GM21786 (cell line): ENCODE data around the gene NDC1.
"Not testable (repeated sequence)": the region's sequence is repeated elsewhere in the genome, so short reads cannot be mapped to it uniquely, and the experiment has no call there.

Source experiments
- ATAC-seq: cut with Tn5 transposase; IDR thresholded peaks from one replicate; pipeline ENCODE4 v1.9.1; 2021; ENCODE audit not compliant: unreplicated experiment

Gene NDC1, protein sequence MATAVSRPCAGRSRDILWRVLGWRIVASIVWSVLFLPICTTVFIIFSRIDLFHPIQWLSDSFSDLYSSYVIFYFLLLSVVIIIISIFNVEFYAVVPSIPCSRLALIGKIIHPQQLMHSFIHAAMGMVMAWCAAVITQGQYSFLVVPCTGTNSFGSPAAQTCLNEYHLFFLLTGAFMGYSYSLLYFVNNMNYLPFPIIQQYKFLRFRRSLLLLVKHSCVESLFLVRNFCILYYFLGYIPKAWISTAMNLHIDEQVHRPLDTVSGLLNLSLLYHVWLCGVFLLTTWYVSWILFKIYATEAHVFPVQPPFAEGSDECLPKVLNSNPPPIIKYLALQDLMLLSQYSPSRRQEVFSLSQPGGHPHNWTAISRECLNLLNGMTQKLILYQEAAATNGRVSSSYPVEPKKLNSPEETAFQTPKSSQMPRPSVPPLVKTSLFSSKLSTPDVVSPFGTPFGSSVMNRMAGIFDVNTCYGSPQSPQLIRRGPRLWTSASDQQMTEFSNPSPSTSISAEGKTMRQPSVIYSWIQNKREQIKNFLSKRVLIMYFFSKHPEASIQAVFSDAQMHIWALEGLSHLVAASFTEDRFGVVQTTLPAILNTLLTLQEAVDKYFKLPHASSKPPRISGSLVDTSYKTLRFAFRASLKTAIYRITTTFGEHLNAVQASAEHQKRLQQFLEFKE

DNA sequence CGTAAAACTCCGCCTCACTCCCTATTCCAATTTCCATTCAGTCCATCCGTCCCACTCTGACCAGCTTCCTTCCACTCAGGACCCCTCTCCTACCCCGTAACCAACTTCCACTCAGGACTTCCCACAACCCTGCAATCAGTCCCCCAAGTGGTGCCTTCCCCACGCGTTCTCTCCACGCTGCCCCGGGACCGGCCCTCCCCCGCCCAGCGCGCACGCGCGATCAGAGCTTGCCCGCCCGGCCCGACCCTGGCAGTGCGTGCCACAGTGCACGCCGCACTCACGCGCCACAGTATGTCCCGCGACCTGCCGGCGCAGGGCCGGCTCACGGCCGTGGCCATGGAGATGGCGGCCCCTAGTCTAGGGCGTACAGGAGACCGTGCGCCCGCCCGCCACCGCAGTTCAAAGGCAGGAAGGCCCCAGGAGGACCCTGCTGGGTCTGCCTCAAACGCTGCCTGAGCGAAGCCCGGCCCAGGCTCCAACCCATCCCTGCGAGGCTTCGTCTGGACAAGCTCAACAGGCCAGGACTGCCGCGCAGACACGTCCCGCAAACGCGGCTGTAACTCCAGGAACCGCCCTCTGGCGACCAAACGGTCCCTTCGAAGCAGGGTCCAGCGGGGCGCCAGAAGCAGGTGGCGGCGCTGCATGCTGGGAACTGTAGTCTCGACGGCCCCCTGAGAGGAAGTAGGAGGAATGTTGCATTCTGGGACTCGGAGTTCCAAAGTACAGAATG, at the start of gene NDC1:
TSS of gene NDC1 (minus strand) at position 373 of the 730 bp plus-strand sequence. CDS start at position 338, 35 bp downstream.
- ATAC-seq: peak; percentile 87

DNA sequence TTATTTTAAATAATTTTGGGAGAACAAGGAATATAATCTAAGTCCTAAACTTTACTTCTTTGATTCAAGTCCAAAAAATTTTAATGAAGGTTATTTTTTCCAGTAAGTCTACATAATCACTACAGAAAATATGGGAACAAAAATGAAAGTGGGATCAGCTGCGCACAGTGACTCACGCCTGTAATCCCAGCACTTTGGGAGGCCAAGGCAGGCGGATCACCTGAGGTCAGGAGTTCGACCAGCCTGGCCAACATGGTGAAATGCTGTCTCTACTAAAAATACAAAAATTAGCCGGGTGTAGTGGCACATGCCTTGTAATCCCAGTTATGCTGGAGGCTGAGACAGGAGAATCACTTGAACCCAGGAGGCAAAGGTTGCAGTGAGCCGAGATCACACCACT, 45.5 kb upstream of the NDC1 start:
- not testable (repeated sequence) for ATAC-seq

DNA sequence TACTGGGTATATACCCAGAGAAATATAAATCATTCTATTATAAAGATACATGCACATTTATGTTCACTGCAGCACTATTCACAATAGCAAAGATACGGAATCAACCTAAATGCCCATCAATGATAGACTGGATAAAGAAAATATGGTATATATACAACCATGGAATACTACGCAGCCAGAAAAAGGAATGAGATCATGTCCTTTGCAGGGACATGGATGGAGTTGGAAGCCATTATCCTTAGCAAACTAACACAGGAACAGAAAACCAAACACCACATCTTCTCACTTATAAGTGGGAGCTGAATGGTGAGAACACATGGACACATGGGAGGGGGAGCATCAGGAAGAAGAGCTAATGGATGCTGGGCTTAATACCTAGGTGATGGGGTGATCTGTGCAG, 43.8 kb upstream of the NDC1 start:
- ATAC-seq: not testable (repeated sequence)

DNA sequence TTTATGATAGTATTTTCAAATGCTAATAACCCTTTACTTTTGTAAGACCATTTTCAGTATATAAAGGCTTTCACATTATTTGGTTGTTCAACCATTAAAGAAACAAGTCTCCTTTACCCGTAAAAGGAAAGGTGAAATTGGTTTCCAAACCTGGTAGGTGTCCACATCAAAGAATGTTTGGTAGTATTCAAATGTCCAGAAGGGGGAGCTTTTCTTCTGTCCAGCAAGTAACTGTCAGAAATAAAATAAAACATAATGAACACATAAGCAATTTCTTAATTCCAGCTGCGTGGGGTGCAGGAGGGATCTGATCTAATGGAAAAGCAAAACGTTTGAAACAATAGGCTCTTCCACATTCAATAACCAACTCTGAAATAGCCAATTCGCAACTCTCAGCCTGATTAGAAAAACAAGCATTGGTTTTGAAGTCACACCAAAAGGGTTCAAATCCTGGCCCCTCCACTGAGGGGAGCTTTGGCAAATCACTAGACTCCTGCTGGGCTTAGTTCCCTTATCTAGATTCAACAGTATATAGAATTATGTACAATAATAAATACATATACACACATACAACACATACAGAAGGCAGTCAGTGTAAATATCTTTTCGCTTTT, 40.5 kb upstream of the NDC1 start:
- ATAC-seq: no peak

DNA sequence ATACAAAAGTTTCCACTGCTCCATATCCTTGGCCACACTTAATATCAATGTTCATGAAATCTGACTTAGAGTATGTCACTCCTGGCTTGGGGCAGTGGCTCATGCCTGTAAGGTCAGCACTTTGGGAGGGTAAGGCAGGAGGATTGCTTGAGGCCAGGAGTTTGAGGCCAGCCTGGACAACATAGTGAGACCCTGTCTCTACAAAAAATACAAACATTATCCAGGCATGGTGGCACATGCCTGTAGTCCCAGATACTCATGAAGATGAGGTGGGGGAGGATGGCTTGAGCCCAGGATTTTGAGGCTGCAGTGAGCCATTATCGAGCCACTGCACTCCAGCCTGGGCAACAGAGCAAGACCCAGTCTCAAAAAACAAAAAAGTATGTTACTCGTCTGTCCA, 37.1 kb upstream of the NDC1 start:
- ATAC-seq: not testable (repeated sequence)

DNA sequence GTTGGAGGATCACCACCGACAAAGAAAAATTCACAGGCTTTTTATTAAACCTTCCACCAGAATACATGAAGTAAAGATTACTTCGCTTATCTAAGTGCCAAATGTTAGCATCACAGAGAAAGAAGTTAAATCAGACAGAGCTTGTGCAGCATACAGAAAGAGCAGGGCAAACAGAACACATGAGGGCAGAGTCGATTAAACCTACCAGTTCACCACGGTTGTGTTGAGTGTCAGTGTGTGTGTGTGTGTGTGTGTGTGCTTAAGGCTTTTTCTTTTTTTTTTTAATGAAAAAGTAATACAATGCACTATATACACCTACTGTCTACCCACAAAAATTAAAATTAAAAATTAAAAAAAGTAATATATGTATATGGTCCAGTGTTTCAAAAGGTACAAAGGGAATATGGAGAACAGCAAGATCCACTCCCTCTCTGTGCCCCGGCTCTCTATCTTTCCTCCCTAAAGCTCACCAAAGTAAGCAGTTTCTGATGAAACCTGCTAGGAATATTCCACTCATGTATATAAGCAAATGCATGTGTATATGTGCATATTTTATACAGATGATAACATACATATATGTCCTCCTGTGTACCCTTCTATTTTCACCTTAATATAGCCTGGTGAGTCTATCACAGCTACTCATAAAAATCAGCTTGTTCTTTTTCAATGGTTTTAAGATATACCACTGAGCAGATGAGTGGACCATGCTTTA, 33.8 kb upstream of the NDC1 start:
- ATAC-seq: no peak

DNA sequence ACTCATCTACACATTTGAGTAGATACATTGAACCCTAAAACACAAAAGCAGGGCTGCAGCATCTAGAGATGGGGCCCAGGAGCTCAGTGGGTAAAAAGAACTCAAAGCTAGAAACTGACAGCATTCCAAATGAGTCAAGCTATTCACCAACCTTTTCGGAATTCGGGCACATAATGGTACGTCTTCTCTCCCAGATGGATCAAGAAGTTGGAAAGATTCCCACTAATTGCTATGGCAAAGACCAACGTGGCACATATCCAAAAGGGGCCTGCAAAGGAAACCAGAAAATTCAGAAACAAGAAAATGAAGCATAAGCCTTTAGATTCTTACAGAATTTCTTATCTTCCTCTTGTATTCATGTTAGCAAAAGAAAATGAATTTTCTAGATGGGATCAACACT, 33.1 kb upstream of the NDC1 start:
- no peak for ATAC-seq

DNA sequence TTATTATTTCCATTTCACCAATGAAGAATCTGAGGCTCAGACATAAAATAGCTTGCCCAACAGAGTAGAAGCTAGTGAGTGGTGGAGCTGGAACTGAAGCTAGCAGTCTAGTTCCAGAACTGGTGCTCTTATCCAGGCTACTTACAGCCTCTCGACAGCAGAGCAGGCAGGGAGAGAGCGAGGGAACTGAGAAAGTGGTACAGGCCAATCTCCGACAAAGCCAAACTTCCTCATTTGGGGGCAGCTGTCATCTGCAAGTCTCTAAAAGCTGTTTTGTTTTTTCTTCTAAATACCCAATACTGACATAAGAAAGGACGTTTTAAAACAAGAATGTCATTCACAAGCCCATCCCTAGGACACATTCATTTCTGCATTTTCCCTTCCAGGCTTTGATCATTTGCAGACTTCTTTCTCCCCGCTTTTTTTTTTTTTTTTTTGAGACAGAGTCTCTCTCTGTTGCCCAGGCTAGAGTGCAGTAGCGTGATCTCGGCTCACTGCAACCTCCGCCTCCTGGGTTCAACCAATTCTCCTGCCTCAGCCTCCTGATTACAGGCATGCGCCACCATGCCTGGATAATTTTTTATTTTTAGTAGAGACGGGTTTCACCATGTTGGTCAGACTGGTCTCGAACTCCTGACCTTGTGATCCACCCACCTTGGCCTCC, 31.5 kb upstream of the NDC1 start:
- peak; percentile 64 for ATAC-seq

DNA sequence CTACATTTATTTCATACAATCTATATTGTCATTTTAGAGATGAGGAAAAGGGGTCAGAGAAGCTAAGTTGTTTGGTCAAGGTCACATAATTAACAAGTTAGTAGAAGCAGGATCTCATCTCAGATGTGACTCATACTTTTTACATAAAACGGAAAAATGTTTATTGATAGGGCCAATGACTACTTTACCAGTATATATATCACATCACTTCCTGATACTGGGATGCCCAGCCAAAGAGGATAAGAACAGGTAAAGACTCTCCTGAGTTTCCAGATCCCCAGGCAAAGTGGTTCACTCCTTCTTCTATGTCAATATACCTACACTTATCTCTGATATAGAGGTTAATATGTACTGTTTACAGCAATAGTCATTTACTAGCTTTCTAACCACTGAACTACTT, 30.5 kb upstream of the NDC1 start:
- ATAC-seq: no peak

DNA sequence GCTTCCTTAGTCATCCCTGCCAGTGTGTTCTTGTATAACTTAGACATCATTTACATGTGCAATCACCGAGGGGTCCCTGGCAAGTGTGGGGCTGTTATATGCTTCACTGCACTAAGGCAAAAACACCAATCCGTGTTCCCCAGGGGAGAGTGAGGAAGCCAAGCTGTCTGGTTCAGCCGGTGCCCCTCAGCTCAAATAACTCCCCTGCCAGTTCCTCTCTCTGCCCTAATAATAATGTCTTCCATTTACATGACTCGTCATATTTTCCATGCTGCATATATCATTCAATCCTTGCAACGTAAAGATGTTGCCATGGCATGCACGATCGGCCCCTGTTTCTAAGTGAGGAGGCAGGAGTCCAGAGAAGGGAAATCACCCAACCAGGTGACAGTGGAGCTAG, 24.4 kb upstream of the NDC1 start:
- ATAC-seq: no peak

DNA sequence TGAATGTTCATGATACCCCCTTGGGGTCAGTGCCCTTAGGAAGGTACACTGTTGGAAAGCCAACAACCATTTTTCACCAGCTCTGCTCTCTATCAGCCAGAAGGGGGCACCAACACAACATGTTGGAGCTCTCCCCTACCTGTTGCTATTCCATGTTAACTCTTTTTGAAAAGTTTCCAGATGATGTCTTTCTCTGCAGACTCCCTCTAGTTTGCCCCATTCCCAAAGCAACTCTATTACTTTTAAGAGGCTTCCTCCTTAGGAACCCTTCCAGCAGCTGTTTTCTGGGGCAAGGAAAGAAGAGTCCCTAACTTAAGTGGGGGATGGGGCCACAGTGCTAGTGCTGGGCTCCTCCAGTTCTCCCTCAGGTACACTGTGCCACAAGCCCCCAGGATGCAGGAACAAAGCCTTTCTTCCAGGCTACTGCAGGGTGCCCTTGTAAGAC, 22.9 kb upstream of the NDC1 start:
- ATAC-seq: no peak

DNA sequence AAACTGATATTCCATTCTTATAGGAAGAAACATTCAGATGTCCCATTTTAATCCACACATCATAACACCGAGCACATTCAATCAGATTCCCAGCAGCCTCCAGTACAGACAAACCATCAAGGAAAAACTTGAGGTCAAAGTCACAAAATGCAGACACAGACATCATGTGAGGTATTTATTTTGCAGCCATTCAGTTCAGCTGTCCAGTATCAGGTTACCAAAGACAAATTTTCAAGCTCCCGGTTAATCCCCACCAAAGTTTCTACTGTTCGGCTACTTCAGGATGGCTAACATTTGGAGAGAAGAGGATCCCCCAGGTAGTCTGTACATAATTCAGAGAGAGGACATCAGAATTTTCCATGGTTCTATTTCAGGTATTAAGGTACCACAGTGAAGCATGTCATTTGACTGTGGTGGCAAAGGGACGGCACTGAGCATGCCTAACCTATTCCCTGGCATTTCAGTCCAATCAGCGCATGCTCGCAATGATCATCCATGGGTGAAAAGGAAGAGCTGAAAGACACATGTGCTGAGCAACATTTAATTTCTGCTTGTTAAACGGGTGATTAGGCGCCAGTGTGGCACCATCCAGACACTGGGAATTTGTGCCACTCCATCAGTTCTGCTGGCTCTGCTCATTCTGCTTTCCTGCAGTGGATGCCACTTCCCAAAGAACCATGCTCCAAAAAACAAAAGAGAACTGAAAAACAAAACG, 13.6 kb upstream of the NDC1 start:
- no peak for ATAC-seq

DNA sequence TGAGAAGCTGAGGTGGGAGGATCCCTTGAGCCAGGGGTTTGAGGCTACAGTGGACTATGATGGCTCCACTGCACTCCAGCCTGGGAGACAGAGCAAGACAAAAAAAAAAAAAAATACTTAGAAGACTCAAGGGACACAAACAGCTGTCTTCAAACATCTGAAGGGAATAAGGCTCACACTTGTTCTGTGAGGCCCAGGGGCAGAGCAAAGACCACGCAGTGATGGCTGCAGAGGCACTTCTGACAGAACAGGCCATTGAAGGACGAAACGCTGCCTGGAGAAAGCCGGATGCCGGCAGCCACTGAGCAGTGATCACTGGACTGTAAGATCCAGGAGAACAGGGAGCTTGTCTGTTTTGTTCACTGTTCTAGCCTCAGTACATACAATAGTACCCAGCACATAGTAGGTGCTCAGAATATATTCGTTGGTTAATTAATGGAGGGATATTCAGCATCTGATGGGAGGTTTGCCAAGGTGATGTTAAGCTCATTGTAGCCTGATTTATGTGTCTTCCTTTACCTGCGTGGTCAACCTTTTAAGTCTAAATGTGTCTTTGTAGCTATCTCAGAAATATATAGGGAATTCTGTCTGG, 12.1 kb upstream of the NDC1 start:
- ATAC-seq: no peak

DNA sequence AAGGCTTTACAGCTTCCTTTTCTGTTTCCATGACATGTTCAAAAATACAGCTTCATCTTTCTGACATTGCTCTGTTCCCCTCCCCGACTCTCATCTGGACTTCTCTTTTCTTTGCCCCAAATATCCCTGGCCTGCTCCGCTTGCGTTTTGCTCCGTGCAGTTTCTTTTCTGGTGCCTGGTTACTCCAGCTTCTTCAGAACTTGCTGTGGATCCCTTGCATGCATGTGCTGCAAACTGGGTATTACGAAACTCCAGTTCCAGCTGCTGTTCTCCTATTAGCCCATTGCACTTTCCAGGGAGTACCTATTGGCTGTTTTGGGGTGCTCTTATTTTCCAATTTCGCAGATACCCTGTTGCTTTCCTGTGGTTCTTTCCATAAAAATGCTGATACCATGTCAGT, 9.9 kb upstream of the NDC1 start:
- no peak for ATAC-seq

DNA sequence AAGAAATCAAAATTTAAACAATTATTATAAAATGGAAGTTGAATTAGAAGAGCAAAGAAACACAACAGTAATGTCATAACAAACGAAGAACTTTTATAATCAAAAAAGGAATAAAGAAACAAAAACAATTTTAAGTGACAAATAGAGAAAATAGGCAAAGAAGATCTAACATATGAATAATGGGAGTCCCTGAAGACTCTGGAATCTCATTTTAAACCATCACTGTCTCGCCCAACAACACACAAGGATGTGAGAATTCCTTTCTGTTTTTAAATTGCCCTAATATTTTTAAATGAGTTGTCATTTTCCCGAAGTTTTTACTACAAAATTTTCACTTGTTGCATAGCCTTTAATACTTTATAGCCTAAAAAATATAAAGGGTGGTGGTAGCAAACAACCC, 4.3 kb upstream of the NDC1 start:
- ATAC-seq: no peak

DNA sequence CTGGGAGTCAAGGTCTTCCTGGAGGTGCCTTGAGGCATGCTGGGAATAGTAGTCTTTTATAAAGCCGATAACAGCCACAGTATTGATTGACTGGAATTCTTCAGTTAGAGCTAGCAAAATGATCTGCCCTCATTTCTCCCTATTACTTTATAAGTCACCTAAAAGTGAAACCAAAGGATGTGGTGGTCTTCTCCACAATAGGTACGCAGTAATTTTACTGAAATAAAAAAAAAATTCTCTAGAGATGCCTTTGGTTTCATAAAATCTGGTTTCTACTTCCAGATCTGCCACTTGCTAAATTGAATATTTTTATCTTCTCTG, 518 bp upstream of the NDC1 start:
- ATAC-seq: no peak

DNA sequence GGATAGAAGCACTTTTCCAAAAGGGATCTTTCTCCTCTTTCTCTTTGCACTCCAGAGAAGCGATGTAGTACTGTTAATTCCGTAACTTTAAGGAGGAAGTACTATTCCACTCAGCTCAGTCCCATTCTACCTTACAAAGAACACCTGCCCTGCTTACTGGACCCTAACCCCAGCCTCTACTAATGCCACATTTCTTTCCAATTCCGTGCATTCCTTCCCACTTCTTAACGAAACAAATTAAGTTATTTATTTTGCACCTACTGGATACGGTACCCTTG, 511 bp downstream of the NDC1 start:
- no peak for ATAC-seq

DNA sequence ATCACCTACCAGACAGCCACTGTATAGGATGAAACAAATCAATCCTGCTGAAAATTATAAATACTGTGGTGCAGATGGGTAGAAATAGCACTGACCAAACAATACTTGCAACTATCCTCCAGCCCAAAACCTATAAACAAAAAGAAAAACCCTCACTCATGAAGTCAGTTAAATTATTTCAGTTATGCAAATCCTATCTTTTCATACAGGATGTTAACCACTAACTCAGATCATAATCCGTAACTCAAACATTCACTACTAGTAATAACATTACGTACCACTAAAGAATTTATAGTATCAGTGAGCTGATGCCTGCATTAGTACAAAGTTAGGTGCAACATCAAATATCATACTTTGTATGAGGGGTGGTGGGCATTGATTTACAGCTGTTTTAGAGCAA, 2.6 kb downstream of the NDC1 start:
- no peak for ATAC-seq

DNA sequence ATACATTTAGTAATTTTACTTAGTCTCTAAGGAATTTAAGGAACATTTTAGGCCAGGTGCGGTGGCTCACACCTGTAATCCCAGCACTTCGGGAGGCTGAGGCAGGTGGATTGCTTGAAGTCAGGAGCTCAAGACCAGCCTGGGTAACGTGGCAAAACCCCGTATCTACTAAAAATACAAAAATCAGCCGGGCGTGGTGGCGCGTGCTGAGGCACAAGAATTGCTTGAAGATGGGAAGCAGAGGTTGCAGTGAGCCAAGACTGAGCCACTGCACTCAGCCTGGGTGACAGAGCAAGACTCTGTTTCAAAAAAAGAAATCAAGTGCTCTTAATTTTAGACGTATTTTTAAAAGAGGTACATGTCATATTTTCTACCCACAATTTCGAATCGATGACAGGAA, 3.3 kb downstream of the NDC1 start:
- ATAC-seq: no peak

DNA sequence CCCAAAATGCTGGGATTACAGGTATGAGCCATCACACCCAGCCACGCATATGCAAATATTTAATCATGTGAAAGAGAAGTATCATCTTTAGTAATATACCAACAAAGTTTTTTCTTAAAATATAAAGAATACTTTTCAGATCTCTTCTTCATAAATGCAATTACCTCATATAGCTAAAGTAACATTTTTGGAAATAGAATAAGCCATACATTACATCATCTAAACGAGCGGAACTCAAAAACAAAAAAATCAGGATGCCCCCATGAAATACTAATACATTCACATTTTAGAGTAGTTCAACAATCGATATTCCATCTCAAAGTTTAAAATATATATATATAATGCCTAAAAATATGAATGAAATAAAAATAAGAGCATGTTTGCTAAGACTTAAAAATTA, 4.7 kb downstream of the NDC1 start:
- no peak for ATAC-seq
